HT-29 (cell line): ENCODE measurements around the gene ZNF710. TPM values are rescaled to one million over a fixed set of nuclear protein-coding genes. Genes with fewer than 3 reads are reported as not detected.

ENCODE experiments used
- small RNA-seq: library from RNA; depleted of rRNA; stranded (forward); fragments of <200 nt; gene quantifications from one replicate; pipeline ENCODE3, GENCODE V24; 2014
- total RNA-seq: library from RNA; depleted of rRNA; stranded (reverse); fragments of >200 nt; shearing (Covaris generic); gene quantifications from 2 replicates; pipeline ENCODE4 v1.2.3, GENCODE V29; 2014; rRNA removed

Gene ZNF710
- total RNA-seq, 1 experiment from 2014 or later = 66.9 TPM

Small RNAs within 50 kb of the gene (small RNA-seq; reads per million reads assigned to genes)
- gene MIR3174 (0.93 reads per million, percentile 30 among the genes with 10 or more reads in this experiment), gene RF00066 (not detected)

Other genes with a start within 250 kb of the ZNF710 start
- gene MESP2, start 225.0 kb upstream of the ZNF710 start, total RNA-seq = 0.15 TPM in 1 of 2 replicates, not detected in the other
- 0.05 and 0.10 TPM in 2 replicates for gene ANPEP, start 186.5 kb upstream of the ZNF710 start, total RNA-seq
- gene AP3S2, start 107.3 kb upstream of the ZNF710 start, total RNA-seq = 14.8 and 36.2 TPM in 2 replicates
- 4.7 and 7.9 TPM in 2 replicates for gene ARPIN, start 88.4 kb upstream of the ZNF710 start, total RNA-seq
- 177 and 202 TPM in 2 replicates for gene IDH2, start 101.1 kb downstream of the ZNF710 start, total RNA-seq
- gene SEMA4B, start 200.0 kb downstream of the ZNF710 start, total RNA-seq = 198 and 272 TPM in 2 replicates
- gene CIB1, start 232.6 kb downstream of the ZNF710 start, total RNA-seq = 165 and 178 TPM in 2 replicates
- 13.7 and 15.1 TPM in 2 replicates for gene GDPGP1, start 232.9 kb downstream of the ZNF710 start, total RNA-seq
- 0.03 and 0.28 TPM in 2 replicates for gene TTLL13, start 248.2 kb downstream of the ZNF710 start, total RNA-seq